GM18868 (cell line): ENCODE results near the gene NELL2.
"Not testable (repeated sequence)": the region's sequence is repeated elsewhere in the genome, so short reads cannot be mapped to it uniquely, and the experiment has no call there.

ENCODE experiments used
- ATAC-seq: cut with Tn5 transposase; IDR thresholded peaks from one replicate; pipeline ENCODE4 v1.9.1; 2021; ENCODE audit warnings: mild to moderate bottlenecking, moderate library complexity; ENCODE audit not compliant: unreplicated experiment

The NELL2 gene

GRCh38 chr12:44780221-44780790 lies 95.8 kb downstream of the NELL2 start:
- no peak for ATAC-seq

GRCh38 chr12:44779766-44780165 lies 96.3 kb downstream of the NELL2 start:
- ATAC-seq: no peak

- ATAC-seq: no peak
Measured at GRCh38 chr12:44778863-44779262, 97.3 kb downstream of the NELL2 start.

- no peak for ATAC-seq
Measured at GRCh38 chr12:44777044-44777443, 99.1 kb downstream of the NELL2 start.

- no peak for ATAC-seq
Measured at GRCh38 chr12:44775901-44776300, 100.2 kb downstream of the NELL2 start.

GRCh38 chr12:44774815-44775411 lies 101.2 kb downstream of the NELL2 start:
- peak; percentile 55 for ATAC-seq

- ATAC-seq: no peak
Measured at GRCh38 chr12:44771485-44772021, 104.6 kb downstream of the NELL2 start.

- ATAC-seq: no peak
Measured at GRCh38 chr12:44765796-44766195, 110.3 kb downstream of the NELL2 start.

GRCh38 chr12:44763021-44763420 lies 113.1 kb downstream of the NELL2 start:
- ATAC-seq: no peak

- no peak for ATAC-seq
Measured at GRCh38 chr12:44759289-44759688, 116.8 kb downstream of the NELL2 start.

- ATAC-seq: no peak
Measured at GRCh38 chr12:44750468-44750867, 125.6 kb downstream of the NELL2 start.

- no peak for ATAC-seq
Measured at GRCh38 chr12:44749566-44749965, 126.5 kb downstream of the NELL2 start.

- ATAC-seq: no peak
Measured at GRCh38 chr12:44748950-44749468, 127.1 kb downstream of the NELL2 start.

GRCh38 chr12:44741292-44741980 lies 134.7 kb downstream of the NELL2 start:
- not testable (repeated sequence) for ATAC-seq

- ATAC-seq: no peak
Measured at GRCh38 chr12:44738051-44738450, 138.1 kb downstream of the NELL2 start.

GRCh38 chr12:44728566-44728965 lies 147.5 kb downstream of the NELL2 start:
- no peak for ATAC-seq

- ATAC-seq: no peak
Measured at GRCh38 chr12:44720265-44720664, 155.8 kb downstream of the NELL2 start.

- ATAC-seq: no peak
Measured at GRCh38 chr12:44717612-44718011, 158.5 kb downstream of the NELL2 start.

- no peak for ATAC-seq
Measured at GRCh38 chr12:44716711-44717110, 159.4 kb downstream of the NELL2 start.

- no peak for ATAC-seq
Measured at GRCh38 chr12:44711736-44712135, 164.4 kb downstream of the NELL2 start.

GRCh38 chr12:44709166-44709565 lies 166.9 kb downstream of the NELL2 start:
- no peak for ATAC-seq

- no peak for ATAC-seq
Measured at GRCh38 chr12:44708218-44708617, 167.9 kb downstream of the NELL2 start.
